HEK293 (cell line): ENCODE measurements around the gene HHIP.
"Not testable (repeated sequence)": the region's sequence is repeated elsewhere in the genome, so short reads cannot be mapped to it uniquely, and the experiment has no call there.

Experiments
- CTCF ChIA-PET: fragments of 350-600 bp; formaldehyde crosslinking; extraction: SDS; loops from one replicate; lab custom pipeline; 2021; ENCODE audit warnings: antibody characterized with exemption; lab: Yijun Ruan, JAX
- POLR2A ChIA-PET: fragments of 300-600 bp; formaldehyde crosslinking; extraction: SDS; loops from one replicate; lab custom pipeline; 2020; ENCODE audit warnings: antibody characterized with exemption, inconsistent platforms; lab: Yijun Ruan, JAX
- H3K27ac ChIP-seq: fragments of 200-500 bp; sonication (Bioruptor generic); 2 replicates; pipeline ENCODE4 v1.5.1; 2014; ENCODE audit warnings: low read depth, low read length, control low read depth, inconsistent platforms; ENCODE audit errors: extremely low read depth
- H3K36me3 ChIP-seq, 2 experiments: fragments of 200-500 bp in 1 of 2; sonication (Bioruptor generic) in 1 of 2; 1 replicate in 1 of 2; 2 replicates in 1 of 2; pipeline ENCODE4 v1.5.1; 2014 to 2017; ENCODE audit warnings: inconsistent platforms in 2 of 2, low read length in 2 of 2; ENCODE audit not compliant: control insufficient read depth in 2 of 2, insufficient read depth in 1 of 2
- H3K4me1 ChIP-seq: fragments of 200-500 bp; sonication (Bioruptor generic); 2 replicates; pipeline ENCODE4 v1.5.1; 2014; ENCODE audit warnings: mild to moderate bottlenecking, low read length, inconsistent platforms; ENCODE audit not compliant: control insufficient read depth, insufficient read depth
- H3K4me3 ChIP-seq: 2 replicates; pipeline ENCODE4 v1.5.1; 2011; ENCODE audit warnings: low read depth, mild to moderate bottlenecking, control low read depth, low read length, moderate library complexity
- H3K9me3 ChIP-seq: fragments of 200-500 bp; sonication (Bioruptor generic); 2 replicates; pipeline ENCODE4 v1.5.1; 2014; ENCODE audit warnings: low read depth, low read length, inconsistent platforms; ENCODE audit not compliant: control insufficient read depth, insufficient read depth
- MYNN ChIP-seq: fragments of 450-650 bp; formaldehyde crosslinking; IDR thresholded peaks from 2 replicates; pipeline ENCODE4 v1.5.1; 2016; ENCODE audit warnings: missing biosample characterization, missing genetic modification characterization, borderline replicate concordance
- OSR2 ChIP-seq: fragments of 450-650 bp; formaldehyde crosslinking; IDR thresholded peaks from 2 replicates; pipeline ENCODE4 v1.5.1; 2016; ENCODE audit warnings: missing biosample characterization, missing genetic modification characterization
- ZNF155 ChIP-seq: fragments of 450-650 bp; formaldehyde crosslinking; IDR thresholded peaks from 2 replicates; pipeline ENCODE4 v1.5.1; 2016; ENCODE audit warnings: missing biosample characterization, missing genetic modification characterization
- ZNF174 ChIP-seq: fragments of 450-650 bp; formaldehyde crosslinking; IDR thresholded peaks from 2 replicates; pipeline ENCODE4 v1.5.0; 2017; ENCODE audit warnings: missing biosample characterization, mild to moderate bottlenecking, missing genetic modification characterization
- ZNF239 ChIP-seq: fragments of 450-650 bp; formaldehyde crosslinking; IDR thresholded peaks from 2 replicates; pipeline ENCODE4 v1.5.1; 2016; ENCODE audit warnings: missing biosample characterization, missing genetic modification characterization
- ZNF391 ChIP-seq: fragments of 450-650 bp; formaldehyde crosslinking; IDR thresholded peaks from 2 replicates; pipeline ENCODE4 v1.5.1; 2016; ENCODE audit warnings: low read depth, missing biosample characterization, missing genetic modification characterization, borderline replicate concordance
- ZNF394 ChIP-seq: fragments of 450-650 bp; formaldehyde crosslinking; IDR thresholded peaks from 2 replicates; pipeline ENCODE4 v1.5.1; 2016; ENCODE audit warnings: missing biosample characterization, missing genetic modification characterization, mild to moderate bottlenecking, moderate library complexity, borderline replicate concordance
- ZNF600 ChIP-seq: fragments of 450-650 bp; formaldehyde crosslinking; IDR thresholded peaks from 2 replicates; pipeline ENCODE4 v1.5.1; 2016; ENCODE audit warnings: missing biosample characterization, missing genetic modification characterization
- ZNF624 ChIP-seq: fragments of 450-650 bp; formaldehyde crosslinking; IDR thresholded peaks from 2 replicates; pipeline ENCODE4 v1.5.1; 2017; ENCODE audit warnings: missing biosample characterization, missing genetic modification characterization
- ZNF654 ChIP-seq: fragments of 450-650 bp; formaldehyde crosslinking; IDR thresholded peaks from 2 replicates; pipeline ENCODE4 v1.5.1; 2016; ENCODE audit warnings: low read depth, missing biosample characterization, missing genetic modification characterization
- ZNF701 ChIP-seq: fragments of 450-650 bp; formaldehyde crosslinking; IDR thresholded peaks from 2 replicates; pipeline ENCODE4 v1.5.1; 2016; ENCODE audit warnings: missing biosample characterization, missing genetic modification characterization
- TF ChIP-seq, protein P1 (sequence below): fragments of 450-650 bp; formaldehyde crosslinking; IDR thresholded peaks from 2 replicates; pipeline ENCODE4 v1.5.1; 2016; ENCODE audit warnings: missing biosample characterization, missing genetic modification characterization
- TF ChIP-seq, protein P2 (sequence below): fragments of 450-650 bp; formaldehyde crosslinking; IDR thresholded peaks from 2 replicates; pipeline ENCODE4 v1.5.1; 2016; ENCODE audit warnings: missing biosample characterization, missing genetic modification characterization, borderline replicate concordance
- TF ChIP-seq, protein P3 (sequence below): fragments of 450-650 bp; formaldehyde crosslinking; IDR thresholded peaks from 2 replicates; pipeline ENCODE4 v1.5.1; 2017; ENCODE audit warnings: missing biosample characterization, missing genetic modification characterization

The HHIP gene

DNA sequence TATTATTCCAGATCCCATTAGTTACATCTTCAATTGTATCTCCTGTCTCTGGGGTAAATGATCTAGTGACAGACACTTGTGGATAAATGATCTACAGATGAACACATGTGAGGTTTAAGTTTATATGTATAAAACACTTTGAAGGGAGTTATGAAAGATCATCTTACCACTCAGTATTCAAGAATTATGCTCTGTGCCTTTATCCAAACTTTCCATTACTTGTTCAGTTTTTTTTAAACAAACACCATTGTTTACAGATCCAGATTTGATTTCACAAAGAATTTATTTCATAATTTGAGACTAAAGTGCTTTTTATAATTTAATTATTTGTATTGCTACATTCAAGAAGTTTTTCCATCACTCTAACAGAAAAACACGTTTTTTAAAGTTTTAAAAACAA, 142.5 kb downstream of the HHIP start:
- ChIA-PET POLR2A (no interaction called here), CTCF (interaction anchor here (0.6 to 1.4 kb wide), 2 partner anchors 10 to 1081 kb away, joined by 3 to 4 read pairs; no protein-coding TSS in a partner anchor)

DNA sequence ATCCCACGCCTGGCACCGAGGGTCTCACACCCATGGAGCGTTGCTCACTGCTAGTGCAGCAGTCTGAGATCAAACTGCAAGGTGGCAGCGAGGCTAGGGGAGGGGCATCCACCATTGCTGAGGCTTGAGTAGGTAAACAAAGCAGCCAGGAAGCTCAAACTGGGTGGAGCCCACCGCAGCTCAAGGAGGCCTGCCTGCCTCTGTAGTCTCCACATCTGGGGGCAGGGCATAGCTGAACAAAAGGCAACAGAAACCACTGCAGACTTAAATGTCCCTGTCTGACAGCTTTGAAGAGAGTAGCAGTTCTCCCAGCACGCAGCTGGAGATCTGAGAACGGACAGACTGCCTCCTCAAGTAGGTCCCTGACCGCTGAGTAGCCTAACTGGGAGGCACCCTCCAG, 146.0 kb downstream of the HHIP start:
- H3K36me3 ChIP-seq, H3K4me3 ChIP-seq, H3K4me1 ChIP-seq, H3K27ac ChIP-seq, POLR2A ChIA-PET, H3K9me3 ChIP-seq: not testable (repeated sequence)
- CTCF ChIA-PET = interaction anchor here (0.7 to 1.2 kb wide), 2 partner anchors 139 to 624 kb away, joined by 3 read pairs; no protein-coding TSS in a partner anchor

More for the DNA sequence above, 142.5 kb downstream of the HHIP start:
- H3K36me3 ChIP-seq = no peaks in the 10 kb centered on the region
- no peaks in the 10 kb centered on the region for H3K9me3 ChIP-seq
- no peak overlapping the region for H3K4me3 ChIP-seq
- no peaks in the 10 kb centered on the region for H3K4me1 ChIP-seq
- H3K27ac ChIP-seq = no peak overlapping the region
- TF ChIP-seq OSR2 (no peak), ZNF600 (tag by site-specific recombination) (no peak), ZNF239 (tag by site-specific recombination) (no peak), ZNF394 (tag by site-specific recombination) (no peak), ZNF654 (tag by site-specific recombination) (no peak), ZNF155 (tag by site-specific recombination) (no peak), MYNN (no peak), ZNF624 (tag by site-specific recombination) (no peak), ZNF174 (no peak), ZNF701 (tag by site-specific recombination) (no peak), ZNF391 (tag by site-specific recombination) (no peak)
- TF ChIP-seq, protein P1, sequence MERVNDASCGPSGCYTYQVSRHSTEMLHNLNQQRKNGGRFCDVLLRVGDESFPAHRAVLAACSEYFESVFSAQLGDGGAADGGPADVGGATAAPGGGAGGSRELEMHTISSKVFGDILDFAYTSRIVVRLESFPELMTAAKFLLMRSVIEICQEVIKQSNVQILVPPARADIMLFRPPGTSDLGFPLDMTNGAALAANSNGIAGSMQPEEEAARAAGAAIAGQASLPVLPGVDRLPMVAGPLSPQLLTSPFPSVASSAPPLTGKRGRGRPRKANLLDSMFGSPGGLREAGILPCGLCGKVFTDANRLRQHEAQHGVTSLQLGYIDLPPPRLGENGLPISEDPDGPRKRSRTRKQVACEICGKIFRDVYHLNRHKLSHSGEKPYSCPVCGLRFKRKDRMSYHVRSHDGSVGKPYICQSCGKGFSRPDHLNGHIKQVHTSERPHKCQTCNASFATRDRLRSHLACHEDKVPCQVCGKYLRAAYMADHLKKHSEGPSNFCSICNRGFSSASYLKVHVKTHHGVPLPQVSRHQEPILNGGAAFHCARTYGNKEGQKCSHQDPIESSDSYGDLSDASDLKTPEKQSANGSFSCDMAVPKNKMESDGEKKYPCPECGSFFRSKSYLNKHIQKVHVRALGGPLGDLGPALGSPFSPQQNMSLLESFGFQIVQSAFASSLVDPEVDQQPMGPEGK (tag by site-specific recombination) = no peak
- TF ChIP-seq, protein P2, sequence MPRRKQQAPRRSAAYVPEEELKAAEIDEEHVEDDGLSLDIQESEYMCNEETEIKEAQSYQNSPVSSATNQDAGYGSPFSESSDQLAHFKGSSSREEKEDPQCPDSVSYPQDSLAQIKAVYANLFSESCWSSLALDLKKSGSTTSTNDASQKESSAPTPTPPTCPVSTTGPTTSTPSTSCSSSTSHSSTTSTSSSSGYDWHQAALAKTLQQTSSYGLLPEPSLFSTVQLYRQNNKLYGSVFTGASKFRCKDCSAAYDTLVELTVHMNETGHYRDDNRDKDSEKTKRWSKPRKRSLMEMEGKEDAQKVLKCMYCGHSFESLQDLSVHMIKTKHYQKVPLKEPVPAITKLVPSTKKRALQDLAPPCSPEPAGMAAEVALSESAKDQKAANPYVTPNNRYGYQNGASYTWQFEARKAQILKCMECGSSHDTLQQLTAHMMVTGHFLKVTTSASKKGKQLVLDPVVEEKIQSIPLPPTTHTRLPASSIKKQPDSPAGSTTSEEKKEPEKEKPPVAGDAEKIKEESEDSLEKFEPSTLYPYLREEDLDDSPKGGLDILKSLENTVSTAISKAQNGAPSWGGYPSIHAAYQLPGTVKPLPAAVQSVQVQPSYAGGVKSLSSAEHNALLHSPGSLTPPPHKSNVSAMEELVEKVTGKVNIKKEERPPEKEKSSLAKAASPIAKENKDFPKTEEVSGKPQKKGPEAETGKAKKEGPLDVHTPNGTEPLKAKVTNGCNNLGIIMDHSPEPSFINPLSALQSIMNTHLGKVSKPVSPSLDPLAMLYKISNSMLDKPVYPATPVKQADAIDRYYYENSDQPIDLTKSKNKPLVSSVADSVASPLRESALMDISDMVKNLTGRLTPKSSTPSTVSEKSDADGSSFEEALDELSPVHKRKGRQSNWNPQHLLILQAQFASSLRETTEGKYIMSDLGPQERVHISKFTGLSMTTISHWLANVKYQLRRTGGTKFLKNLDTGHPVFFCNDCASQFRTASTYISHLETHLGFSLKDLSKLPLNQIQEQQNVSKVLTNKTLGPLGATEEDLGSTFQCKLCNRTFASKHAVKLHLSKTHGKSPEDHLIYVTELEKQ = no peak
- TF ChIP-seq, protein P3, sequence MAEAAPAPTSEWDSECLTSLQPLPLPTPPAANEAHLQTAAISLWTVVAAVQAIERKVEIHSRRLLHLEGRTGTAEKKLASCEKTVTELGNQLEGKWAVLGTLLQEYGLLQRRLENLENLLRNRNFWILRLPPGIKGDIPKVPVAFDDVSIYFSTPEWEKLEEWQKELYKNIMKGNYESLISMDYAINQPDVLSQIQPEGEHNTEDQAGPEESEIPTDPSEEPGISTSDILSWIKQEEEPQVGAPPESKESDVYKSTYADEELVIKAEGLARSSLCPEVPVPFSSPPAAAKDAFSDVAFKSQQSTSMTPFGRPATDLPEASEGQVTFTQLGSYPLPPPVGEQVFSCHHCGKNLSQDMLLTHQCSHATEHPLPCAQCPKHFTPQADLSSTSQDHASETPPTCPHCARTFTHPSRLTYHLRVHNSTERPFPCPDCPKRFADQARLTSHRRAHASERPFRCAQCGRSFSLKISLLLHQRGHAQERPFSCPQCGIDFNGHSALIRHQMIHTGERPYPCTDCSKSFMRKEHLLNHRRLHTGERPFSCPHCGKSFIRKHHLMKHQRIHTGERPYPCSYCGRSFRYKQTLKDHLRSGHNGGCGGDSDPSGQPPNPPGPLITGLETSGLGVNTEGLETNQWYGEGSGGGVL = no peak
- TF ChIP-seq, all 188 proteins: peak for 0
